Liver (tissue), 3 donors: ENCODE results near the gene TRAPPC8.

Experiments used
- EGR1 ChIP-seq, 2 donors: IDR thresholded peaks; 2 replicates each; pipeline ENCODE4 v1.6.1; 2016 to 2018; ENCODE audit warnings: antibody characterized with exemption in 2 of 2, low read depth in 2 of 2
- JUND ChIP-seq, 2 donors: IDR thresholded peaks; 2 replicates each; pipeline ENCODE4 v1.6.1; 2016; ENCODE audit warnings: antibody characterized with exemption in 2 of 2
- RAD21 ChIP-seq, 2 donors: IDR thresholded peaks; 2 replicates each; pipeline ENCODE4 v1.6.1; 2016; ENCODE audit warnings: antibody characterized with exemption in 2 of 2, mild to moderate bottlenecking in 2 of 2
- RXRA ChIP-seq, 2 donors: IDR thresholded peaks; 2 replicates each; pipeline ENCODE4 v1.6.1; 2017 to 2018; ENCODE audit warnings: antibody characterized with exemption in 2 of 2, mild to moderate bottlenecking in 1 of 2
- SP1 ChIP-seq: IDR thresholded peaks from 2 replicates; pipeline ENCODE4 v1.6.1; 2018; ENCODE audit warnings: antibody characterized with exemption, mild to moderate bottlenecking
- YY1 ChIP-seq: IDR thresholded peaks from 2 replicates; pipeline ENCODE4 v1.6.1; 2016; ENCODE audit warnings: antibody characterized with exemption, mild to moderate bottlenecking
- TF ChIP-seq, protein P1 (sequence below): fragments of 150-350 bp; IDR thresholded peaks from 2 replicates; pipeline ENCODE4 v1.5.1; 2017; ENCODE audit warnings: improper control_type of control experiment, low read depth, low read length; ENCODE audit not compliant: missing input control
- TF ChIP-seq, protein P2 (sequence below): IDR thresholded peaks from 2 replicates; pipeline ENCODE4 v1.6.1; 2016; ENCODE audit warnings: antibody characterized with exemption
- TF ChIP-seq, protein P3 (sequence below): IDR thresholded peaks from 2 replicates; pipeline ENCODE4 v1.6.1; 2016; ENCODE audit warnings: antibody characterized with exemption, mild to moderate bottlenecking
- TF ChIP-seq, protein P4 (sequence below): IDR thresholded peaks from 2 replicates; pipeline ENCODE4 v1.6.1; 2016; ENCODE audit warnings: antibody characterized with exemption
- donor health status: healthy.
- donor health status: healthy.

DNA sequence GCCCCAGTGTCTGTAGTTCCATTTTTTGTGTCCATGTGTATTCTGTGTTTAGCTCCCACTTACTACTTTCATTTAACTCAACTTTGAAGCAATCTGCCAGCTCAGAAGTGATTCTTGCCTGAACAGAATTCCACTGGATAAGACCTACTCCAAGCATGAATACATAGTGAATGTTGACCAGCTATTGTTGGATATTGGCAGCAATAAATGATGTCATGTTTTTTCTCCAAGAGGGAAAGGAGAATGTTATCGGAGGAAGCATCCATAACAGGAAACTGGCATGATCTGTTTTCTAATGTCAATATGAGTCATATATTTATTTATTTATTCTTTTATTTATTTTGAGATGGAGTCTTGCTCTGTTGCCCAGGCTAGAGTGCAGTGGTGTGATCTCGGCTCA lies 36.8 kb upstream of the TRAPPC8 start:
- TF ChIP-seq, protein P1, sequence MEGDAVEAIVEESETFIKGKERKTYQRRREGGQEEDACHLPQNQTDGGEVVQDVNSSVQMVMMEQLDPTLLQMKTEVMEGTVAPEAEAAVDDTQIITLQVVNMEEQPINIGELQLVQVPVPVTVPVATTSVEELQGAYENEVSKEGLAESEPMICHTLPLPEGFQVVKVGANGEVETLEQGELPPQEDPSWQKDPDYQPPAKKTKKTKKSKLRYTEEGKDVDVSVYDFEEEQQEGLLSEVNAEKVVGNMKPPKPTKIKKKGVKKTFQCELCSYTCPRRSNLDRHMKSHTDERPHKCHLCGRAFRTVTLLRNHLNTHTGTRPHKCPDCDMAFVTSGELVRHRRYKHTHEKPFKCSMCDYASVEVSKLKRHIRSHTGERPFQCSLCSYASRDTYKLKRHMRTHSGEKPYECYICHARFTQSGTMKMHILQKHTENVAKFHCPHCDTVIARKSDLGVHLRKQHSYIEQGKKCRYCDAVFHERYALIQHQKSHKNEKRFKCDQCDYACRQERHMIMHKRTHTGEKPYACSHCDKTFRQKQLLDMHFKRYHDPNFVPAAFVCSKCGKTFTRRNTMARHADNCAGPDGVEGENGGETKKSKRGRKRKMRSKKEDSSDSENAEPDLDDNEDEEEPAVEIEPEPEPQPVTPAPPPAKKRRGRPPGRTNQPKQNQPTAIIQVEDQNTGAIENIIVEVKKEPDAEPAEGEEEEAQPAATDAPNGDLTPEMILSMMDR: no peak
- no peak for TF ChIP-seq YY1
- TF ChIP-seq, protein P2, sequence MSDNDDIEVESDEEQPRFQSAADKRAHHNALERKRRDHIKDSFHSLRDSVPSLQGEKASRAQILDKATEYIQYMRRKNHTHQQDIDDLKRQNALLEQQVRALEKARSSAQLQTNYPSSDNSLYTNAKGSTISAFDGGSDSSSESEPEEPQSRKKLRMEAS: no peak
- TF ChIP-seq, protein P3, sequence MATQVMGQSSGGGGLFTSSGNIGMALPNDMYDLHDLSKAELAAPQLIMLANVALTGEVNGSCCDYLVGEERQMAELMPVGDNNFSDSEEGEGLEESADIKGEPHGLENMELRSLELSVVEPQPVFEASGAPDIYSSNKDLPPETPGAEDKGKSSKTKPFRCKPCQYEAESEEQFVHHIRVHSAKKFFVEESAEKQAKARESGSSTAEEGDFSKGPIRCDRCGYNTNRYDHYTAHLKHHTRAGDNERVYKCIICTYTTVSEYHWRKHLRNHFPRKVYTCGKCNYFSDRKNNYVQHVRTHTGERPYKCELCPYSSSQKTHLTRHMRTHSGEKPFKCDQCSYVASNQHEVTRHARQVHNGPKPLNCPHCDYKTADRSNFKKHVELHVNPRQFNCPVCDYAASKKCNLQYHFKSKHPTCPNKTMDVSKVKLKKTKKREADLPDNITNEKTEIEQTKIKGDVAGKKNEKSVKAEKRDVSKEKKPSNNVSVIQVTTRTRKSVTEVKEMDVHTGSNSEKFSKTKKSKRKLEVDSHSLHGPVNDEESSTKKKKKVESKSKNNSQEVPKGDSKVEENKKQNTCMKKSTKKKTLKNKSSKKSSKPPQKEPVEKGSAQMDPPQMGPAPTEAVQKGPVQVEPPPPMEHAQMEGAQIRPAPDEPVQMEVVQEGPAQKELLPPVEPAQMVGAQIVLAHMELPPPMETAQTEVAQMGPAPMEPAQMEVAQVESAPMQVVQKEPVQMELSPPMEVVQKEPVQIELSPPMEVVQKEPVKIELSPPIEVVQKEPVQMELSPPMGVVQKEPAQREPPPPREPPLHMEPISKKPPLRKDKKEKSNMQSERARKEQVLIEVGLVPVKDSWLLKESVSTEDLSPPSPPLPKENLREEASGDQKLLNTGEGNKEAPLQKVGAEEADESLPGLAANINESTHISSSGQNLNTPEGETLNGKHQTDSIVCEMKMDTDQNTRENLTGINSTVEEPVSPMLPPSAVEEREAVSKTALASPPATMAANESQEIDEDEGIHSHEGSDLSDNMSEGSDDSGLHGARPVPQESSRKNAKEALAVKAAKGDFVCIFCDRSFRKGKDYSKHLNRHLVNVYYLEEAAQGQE: no peak
- no peak for TF ChIP-seq SP1
- TF ChIP-seq JUND (IDR thresholded peaks at IDR 0.05): no peak
- TF ChIP-seq RAD21 (IDR thresholded peaks at IDR 0.05): no peak
- TF ChIP-seq, protein P4, sequence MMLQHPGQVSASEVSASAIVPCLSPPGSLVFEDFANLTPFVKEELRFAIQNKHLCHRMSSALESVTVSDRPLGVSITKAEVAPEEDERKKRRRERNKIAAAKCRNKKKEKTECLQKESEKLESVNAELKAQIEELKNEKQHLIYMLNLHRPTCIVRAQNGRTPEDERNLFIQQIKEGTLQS: no peak
- TF ChIP-seq EGR1 (IDR thresholded peaks at IDR 0.05; ENCODE audit: low read depth in 2 of 2): no peak
- no peak for TF ChIP-seq RXRA (IDR thresholded peaks at IDR 0.05)
